ENCODE measurements around the gene NEURL3. TPM values are rescaled to one million over a fixed set of nuclear protein-coding genes. Genes with fewer than 3 reads are reported as not detected.

Gene NEURL3
- total RNA-seq, 2 donors from 2014 or later, result 2.5 to 2.6 TPM

- Histone ChIP-seq H3K27me3 (no peaks in the 10 kb centered on the region), H3K36me3 (no peaks in the 10 kb centered on the region), H3K9me3 (no peaks in the 10 kb centered on the region), H3K27ac (no peak overlapping the region), H3K4me3 (no peak overlapping the region), H3K4me1 (no peaks in the 10 kb centered on the region), H3K9ac (ENCODE audit: low read depth in 2 of 2, low read length in 2 of 2) (no peak overlapping the region)
- intact Hi-C loops (cut with DNase I), result no loop called here
- no peak for TF ChIP-seq CTCF (IDR thresholded peaks at IDR 0.05)
- no peak for DNase-seq
Measured at GRCh38 chr2:96477458-96477857, 27.7 kb downstream of the NEURL3 start.

GRCh38 chr2:96471772-96472171, 33.4 kb downstream of the NEURL3 start:
- Histone ChIP-seq H3K9ac (ENCODE audit: low read depth in 2 of 2, low read length in 2 of 2) (no peak overlapping the region), H3K4me3 (no peak overlapping the region), H3K36me3 (no peaks in the 10 kb centered on the region), H3K9me3 (no peaks in the 10 kb centered on the region), H3K27ac (no peak overlapping the region), H3K4me1 (no peaks in the 10 kb centered on the region), H3K27me3 (no peaks in the 10 kb centered on the region)
- TF ChIP-seq CTCF (IDR thresholded peaks at IDR 0.05), result no peak
- intact Hi-C loops (cut with DNase I), result loop anchor here (5.0 kb wide), 1 partner anchor 36 kb away; the partner anchor contains the start of gene NEURL3
- no peak for DNase-seq

- no peaks in the 10 kb centered on the region for H3K9me3 ChIP-seq
- no peaks in the 10 kb centered on the region for H3K27me3 ChIP-seq
- H3K27ac ChIP-seq, result no peak overlapping the region
- peak overlapping the region in 1 of 2 donors; percentile 34 for H3K9ac ChIP-seq (ENCODE audit: low read depth in 2 of 2, low read length in 2 of 2)
- no peaks in the 10 kb centered on the region for H3K4me1 ChIP-seq
- peak; percentile 67 for DNase-seq
- H3K4me3 ChIP-seq, result peak overlapping the region; percentile 19
- peak; percentile 67 for TF ChIP-seq CTCF (IDR thresholded peaks at IDR 0.05)
- no peaks in the 10 kb centered on the region for H3K36me3 ChIP-seq
- intact Hi-C loops (cut with DNase I), result loop anchor here (5.0 kb wide), 1 partner anchor 37 kb away; the partner anchor contains the start of gene NEURL3
Measured at GRCh38 chr2:96470636-96471035, 34.5 kb downstream of the NEURL3 start.

GRCh38 chr2:96470109-96470508, 35.0 kb downstream of the NEURL3 start:
- H3K4me3 ChIP-seq, result peak overlapping the region; percentile 19
- no peaks in the 10 kb centered on the region for H3K9me3 ChIP-seq
- intact Hi-C loops (cut with DNase I), result loop anchor here (5.0 kb wide), 1 partner anchor 37 kb away; the partner anchor contains the start of gene NEURL3
- no peak overlapping the region for H3K27ac ChIP-seq
- DNase-seq, result no peak
- no peaks in the 10 kb centered on the region for H3K4me1 ChIP-seq
- no peaks in the 10 kb centered on the region for H3K36me3 ChIP-seq
- H3K27me3 ChIP-seq, result no peaks in the 10 kb centered on the region
- no peak for TF ChIP-seq CTCF (IDR thresholded peaks at IDR 0.05)
- H3K9ac ChIP-seq (ENCODE audit: low read depth in 2 of 2, low read length in 2 of 2), result peak overlapping the region in 1 of 2 donors; percentile 34

- no peaks in the 10 kb centered on the region for H3K36me3 ChIP-seq
- no peak for DNase-seq
- H3K27me3 ChIP-seq, result no peaks in the 10 kb centered on the region
- no peak overlapping the region for H3K9ac ChIP-seq (ENCODE audit: low read depth in 2 of 2, low read length in 2 of 2)
- no peak overlapping the region for H3K4me3 ChIP-seq
- H3K9me3 ChIP-seq, result no peaks in the 10 kb centered on the region
- H3K4me1 ChIP-seq, result no peaks in the 10 kb centered on the region
- H3K27ac ChIP-seq, result no peak overlapping the region
- no peak for TF ChIP-seq CTCF (IDR thresholded peaks at IDR 0.05)
- intact Hi-C loops (cut with DNase I), result no loop called here
Measured at GRCh38 chr2:96468904-96469303, 36.3 kb downstream of the NEURL3 start.
